ENCODE data around the gene C12orf56. TPM values are rescaled to one million over a fixed set of nuclear protein-coding genes. Genes with fewer than 3 reads are reported as not detected.
"Not testable (repeated sequence)": the region's sequence is repeated elsewhere in the genome, so short reads cannot be mapped to it uniquely, and the experiment has no call there.

The C12orf56 gene
- total RNA-seq, 1 experiment from 2014 or later = 8.1 TPM

- H3K4me3 ChIP-seq (ENCODE audit: low read length) = no peak overlapping the region
- no peaks in the 10 kb centered on the region for H3K9me3 ChIP-seq (ENCODE audit: low read length)
- no peaks in the 10 kb centered on the region for H3K79me2 ChIP-seq (ENCODE audit: low read length)
- H3K9ac ChIP-seq (ENCODE audit: low read length) = no peak overlapping the region
- no peaks in the 10 kb centered on the region for H3K4me1 ChIP-seq (ENCODE audit: insufficient read depth, low read length)
- no peaks in the 10 kb centered on the region for H3F3A ChIP-seq (ENCODE audit: low read length, unreplicated experiment)
- no TSS peak for BruUV-seq (replicated peaks)
- no peak overlapping the region for H3K27ac ChIP-seq (ENCODE audit: low read length)
- ChIA-PET CTCF (no interaction called here), POLR2A (ENCODE audit: unreplicated experiment) (no interaction called here)
- TF ChIP-seq CTCF (conservative IDR thresholded peaks at IDR 0.05; ENCODE audit: low read depth, low read length) (no peak), EZH2phosphoT487 (IDR thresholded peaks at IDR 0.05; ENCODE audit: borderline replicate concordance, low read length) (no peak), EZH2 (IDR thresholded peaks at IDR 0.05; ENCODE audit: low read length, unreplicated experiment) (no peak)
- H3K4me2 ChIP-seq (ENCODE audit: low read length) = no peak overlapping the region
- H3K9me2 ChIP-seq (replicated peaks; ENCODE audit: low read length) = no peaks in the 10 kb centered on the region
- no peaks in the 10 kb centered on the region for H4K20me1 ChIP-seq (ENCODE audit: low read length)
- no peak for DNase-seq
- no peak overlapping the region for H2AFZ ChIP-seq (ENCODE audit: low read length)
- H3K27me3 ChIP-seq (ENCODE audit: low read length) = no peaks in the 10 kb centered on the region
- H3K36me3 ChIP-seq (ENCODE audit: low read depth, low read length) = no peaks in the 10 kb centered on the region
- ATAC-seq = no peak
- intact Hi-C loops (cut with micrococcal nuclease) = no loop called here
These were observed 69.9 kb downstream of the C12orf56 start for GRCh38 chr12:64320611-64321010.

GRCh38 chr12:64319540-64320225 lies 70.9 kb downstream of the C12orf56 start:
- H3K79me2 ChIP-seq (ENCODE audit: low read length); H3K36me3 ChIP-seq (ENCODE audit: low read depth, low read length); intact Hi-C loops (cut with micrococcal nuclease); CTCF ChIA-PET; H3K9ac ChIP-seq (ENCODE audit: low read length); H3K9me2 ChIP-seq (replicated peaks; ENCODE audit: low read length); H3K27me3 ChIP-seq (ENCODE audit: low read length); H3K9me3 ChIP-seq (ENCODE audit: low read length); H4K20me1 ChIP-seq (ENCODE audit: low read length); ATAC-seq; H3K4me2 ChIP-seq (ENCODE audit: low read length); H3K27ac ChIP-seq (ENCODE audit: low read length); DNase-seq; H2AFZ ChIP-seq (ENCODE audit: low read length); H3F3A ChIP-seq (ENCODE audit: low read length, unreplicated experiment); BruUV-seq (replicated peaks); H3K4me3 ChIP-seq (ENCODE audit: low read length); POLR2A ChIA-PET (ENCODE audit: unreplicated experiment); H3K4me1 ChIP-seq (ENCODE audit: insufficient read depth, low read length): not testable (repeated sequence)

- Histone ChIP-seq H3K4me2 (ENCODE audit: low read length) (no peak overlapping the region), H3K9ac (ENCODE audit: low read length) (no peak overlapping the region), H3K4me3 (ENCODE audit: low read length) (no peak overlapping the region), H3K9me3 (ENCODE audit: low read length) (no peaks in the 10 kb centered on the region), H3K9me2 (replicated peaks; ENCODE audit: low read length) (no peaks in the 10 kb centered on the region), H2AFZ (ENCODE audit: low read length) (0 out of 2 replicates have a peak overlapping the region, but pooled peaks have one; percentile 36), H3K4me1 (ENCODE audit: insufficient read depth, low read length) (no peaks in the 10 kb centered on the region), H3K27ac (ENCODE audit: low read length) (no peak overlapping the region), H3K36me3 (ENCODE audit: low read depth, low read length) (no peaks in the 10 kb centered on the region), H4K20me1 (ENCODE audit: low read length) (no peaks in the 10 kb centered on the region), H3K79me2 (ENCODE audit: low read length) (no peaks in the 10 kb centered on the region), H3K27me3 (ENCODE audit: low read length) (no peaks in the 10 kb centered on the region), H3F3A (ENCODE audit: low read length, unreplicated experiment) (no peaks in the 10 kb centered on the region)
- intact Hi-C loops (cut with micrococcal nuclease) = no loop called here
- ChIA-PET CTCF (no interaction called here), POLR2A (ENCODE audit: unreplicated experiment) (no interaction called here)
- ATAC-seq (no peak), DNase-seq (no peak)
- BruUV-seq (replicated peaks) = no TSS peak
- no peak for TF ChIP-seq EZH2 (IDR thresholded peaks at IDR 0.05; ENCODE audit: low read length, unreplicated experiment)
- 0 out of 2 replicates have a peak, but pooled peaks have one; percentile 13 for TF ChIP-seq CTCF (conservative IDR thresholded peaks at IDR 0.05; ENCODE audit: low read depth, low read length)
- TF ChIP-seq EZH2phosphoT487 (IDR thresholded peaks at IDR 0.05; ENCODE audit: borderline replicate concordance, low read length) = no peak
These were observed 72.0 kb downstream of the C12orf56 start for GRCh38 chr12:64318605-64319004.

Data from PC-3 (cell line).